ENCODE measurements around the gene RND3. TPM values are rescaled to one million over a fixed set of nuclear protein-coding genes. Genes with fewer than 3 reads are reported as not detected.

The RND3 gene
- total RNA-seq, 1 donor from 2014 or later = 62.1 TPM

DNA sequence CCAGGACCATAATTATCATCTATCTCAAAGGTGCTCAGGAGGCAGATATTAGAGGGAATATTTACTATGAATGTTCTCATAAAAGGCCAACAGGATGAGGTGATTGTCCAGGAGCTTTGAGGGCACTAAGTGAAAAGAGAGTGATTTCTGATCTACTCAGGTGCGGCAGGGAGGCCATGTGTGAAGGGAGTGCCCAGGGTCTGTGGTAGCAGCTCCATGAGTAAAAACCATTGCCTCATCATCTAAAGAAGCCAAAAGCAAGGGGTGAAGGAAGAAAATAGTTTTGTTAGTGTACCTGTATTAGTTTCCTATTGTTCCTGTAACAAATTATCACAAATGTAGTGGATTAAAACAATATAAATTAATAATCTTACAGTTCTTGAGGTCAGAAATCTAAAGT lies 22.5 kb downstream of the RND3 start:
- peak overlapping the region; percentile 56 for H3K27ac ChIP-seq
- DNase-seq (ENCODE audit: extremely low spot score in 2 of 2) = no peak

GRCh38 chr2:150464270-150464669 lies 23.2 kb downstream of the RND3 start:
- no peak overlapping the region for H3K27ac ChIP-seq
- H3K36me3 ChIP-seq = no peaks in the 10 kb centered on the region
- no peaks in the 10 kb centered on the region for H3K27me3 ChIP-seq
- no peaks in the 10 kb centered on the region for H3K9me3 ChIP-seq
- no peak overlapping the region for H3K4me3 ChIP-seq
- H3K4me1 ChIP-seq = peaks cover 33% of the 10 kb centered on the region
- no peak for TF ChIP-seq POLR2AphosphoS5 (IDR thresholded peaks at IDR 0.05; ENCODE audit: insufficient read depth in 1 of 2, low read depth in 1 of 2)
- TF ChIP-seq, protein P1, sequence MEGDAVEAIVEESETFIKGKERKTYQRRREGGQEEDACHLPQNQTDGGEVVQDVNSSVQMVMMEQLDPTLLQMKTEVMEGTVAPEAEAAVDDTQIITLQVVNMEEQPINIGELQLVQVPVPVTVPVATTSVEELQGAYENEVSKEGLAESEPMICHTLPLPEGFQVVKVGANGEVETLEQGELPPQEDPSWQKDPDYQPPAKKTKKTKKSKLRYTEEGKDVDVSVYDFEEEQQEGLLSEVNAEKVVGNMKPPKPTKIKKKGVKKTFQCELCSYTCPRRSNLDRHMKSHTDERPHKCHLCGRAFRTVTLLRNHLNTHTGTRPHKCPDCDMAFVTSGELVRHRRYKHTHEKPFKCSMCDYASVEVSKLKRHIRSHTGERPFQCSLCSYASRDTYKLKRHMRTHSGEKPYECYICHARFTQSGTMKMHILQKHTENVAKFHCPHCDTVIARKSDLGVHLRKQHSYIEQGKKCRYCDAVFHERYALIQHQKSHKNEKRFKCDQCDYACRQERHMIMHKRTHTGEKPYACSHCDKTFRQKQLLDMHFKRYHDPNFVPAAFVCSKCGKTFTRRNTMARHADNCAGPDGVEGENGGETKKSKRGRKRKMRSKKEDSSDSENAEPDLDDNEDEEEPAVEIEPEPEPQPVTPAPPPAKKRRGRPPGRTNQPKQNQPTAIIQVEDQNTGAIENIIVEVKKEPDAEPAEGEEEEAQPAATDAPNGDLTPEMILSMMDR (IDR thresholded peaks at IDR 0.05) = no peak
- TF ChIP-seq POLR2A (IDR thresholded peaks at IDR 0.05) = no peak
- DNase-seq (ENCODE audit: extremely low spot score in 2 of 2) = no peak
- intact Hi-C loops (cut with DNase I) = no loop called here

More for the DNA sequence above, 22.5 kb downstream of the RND3 start:
- TF ChIP-seq POLR2AphosphoS5 (IDR thresholded peaks at IDR 0.05; ENCODE audit: insufficient read depth in 1 of 2, low read depth in 1 of 2) (no peak), POLR2A (IDR thresholded peaks at IDR 0.05) (no peak)
- TF ChIP-seq, protein P1 (IDR thresholded peaks at IDR 0.05) = no peak
- Histone ChIP-seq H3K27me3 (no peaks in the 10 kb centered on the region), H3K9me3 (no peaks in the 10 kb centered on the region), H3K36me3 (peaks cover 0 to 5% of the 10 kb centered on the region in 2 donors), H3K4me3 (no peak overlapping the region), H3K4me1 (peaks cover 33% of the 10 kb centered on the region)
- intact Hi-C loops (cut with DNase I) = no loop called here

GRCh38 chr2:150462770-150463169 lies 24.7 kb downstream of the RND3 start:
- Histone ChIP-seq H3K27ac (no peak overlapping the region), H3K4me3 (no peak overlapping the region), H3K4me1 (peaks cover 23% of the 10 kb centered on the region), H3K27me3 (no peaks in the 10 kb centered on the region), H3K9me3 (no peaks in the 10 kb centered on the region), H3K36me3 (no peaks in the 10 kb centered on the region)
- DNase-seq (ENCODE audit: extremely low spot score in 2 of 2) = no peak
- intact Hi-C loops (cut with DNase I) = no loop called here
- TF ChIP-seq, protein P1 (IDR thresholded peaks at IDR 0.05) = no peak
- TF ChIP-seq POLR2A (IDR thresholded peaks at IDR 0.05) (no peak), POLR2AphosphoS5 (IDR thresholded peaks at IDR 0.05; ENCODE audit: insufficient read depth in 1 of 2, low read depth in 1 of 2) (no peak)

GRCh38 chr2:150459281-150459680 lies 28.2 kb downstream of the RND3 start:
- DNase-seq (ENCODE audit: extremely low spot score in 2 of 2) = no peak
- Histone ChIP-seq H3K36me3 (no peaks in the 10 kb centered on the region), H3K9me3 (no peaks in the 10 kb centered on the region), H3K27me3 (no peaks in the 10 kb centered on the region), H3K4me1 (no peaks in the 10 kb centered on the region), H3K4me3 (no peak overlapping the region), H3K27ac (no peak overlapping the region)
- intact Hi-C loops (cut with DNase I) = no loop called here
- TF ChIP-seq, protein P1 (IDR thresholded peaks at IDR 0.05) = no peak
- TF ChIP-seq POLR2AphosphoS5 (IDR thresholded peaks at IDR 0.05; ENCODE audit: insufficient read depth in 1 of 2, low read depth in 1 of 2) = no peak
- TF ChIP-seq POLR2A (IDR thresholded peaks at IDR 0.05) = no peak

DNA sequence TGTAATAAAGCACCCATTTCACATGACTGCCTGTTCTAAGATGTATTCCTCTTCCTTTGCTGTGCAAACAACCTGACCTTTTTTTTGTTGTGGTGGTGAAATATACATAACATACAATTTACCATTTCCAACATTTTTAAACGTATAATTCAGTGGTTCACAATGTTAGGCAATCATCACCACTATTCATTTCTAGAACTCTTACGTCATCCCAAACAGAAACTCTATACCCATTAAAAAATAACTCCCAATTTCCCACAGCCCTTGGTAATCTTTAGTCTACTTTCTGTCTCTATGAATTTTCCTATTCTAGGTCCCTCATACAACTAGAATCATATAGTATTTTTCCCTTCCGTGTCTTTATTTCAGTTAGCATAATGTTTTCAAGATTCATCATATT lies 36.7 kb downstream of the RND3 start:
- no peaks in the 10 kb centered on the region for H3K9me3 ChIP-seq
- no peaks in the 10 kb centered on the region for H3K27me3 ChIP-seq
- no peak overlapping the region for H3K4me3 ChIP-seq
- intact Hi-C loops (cut with DNase I) = no loop called here
- TF ChIP-seq, protein P1 (IDR thresholded peaks at IDR 0.05) = no peak
- TF ChIP-seq POLR2AphosphoS5 (IDR thresholded peaks at IDR 0.05; ENCODE audit: insufficient read depth in 1 of 2, low read depth in 1 of 2) (no peak), POLR2A (IDR thresholded peaks at IDR 0.05) (no peak)
- H3K27ac ChIP-seq = no peak overlapping the region
- no peaks in the 10 kb centered on the region for H3K36me3 ChIP-seq
- DNase-seq (ENCODE audit: extremely low spot score in 2 of 2) = no peak
- no peaks in the 10 kb centered on the region for H3K4me1 ChIP-seq

Data from vagina (tissue), 2 donors.